ENCODE results near the gene ZNF804B.

GRCh38 chr7:89339748-89340147, 580.2 kb downstream of the ZNF804B start:
- TF ChIP-seq ARHGAP35 (IDR thresholded peaks at IDR 0.05; ENCODE audit: partially characterized antibody) (no peak), FOXA3 (CRISPR knock-in tag; conservative IDR thresholded peaks at IDR 0.05 in 1 of 2, IDR thresholded peaks at IDR 0.05 in 1 of 2) (no peak), ZNF740 (CRISPR knock-in tag; IDR thresholded peaks at IDR 0.05) (no peak), ZNF740 (tag; IDR thresholded peaks at IDR 0.05) (no peak), NRF1 (conservative IDR thresholded peaks at IDR 0.05 in 1 of 2, IDR thresholded peaks at IDR 0.05 in 1 of 2) (no peak), CBFB (CRISPR knock-in tag; IDR thresholded peaks at IDR 0.05) (no peak), ERF (CRISPR knock-in tag; IDR thresholded peaks at IDR 0.05) (no peak), SPI1 (IDR thresholded peaks at IDR 0.05; ENCODE audit: borderline replicate concordance, low read depth, low read length) (no peak), TCF7L2 (IDR thresholded peaks at IDR 0.05; ENCODE audit: low read depth, low read length) (no peak), GTF3C2 (IDR thresholded peaks at IDR 0.05; ENCODE audit: borderline replicate concordance, extremely low read depth, insufficient read length) (no peak), ZNF239 (CRISPR knock-in tag; IDR thresholded peaks at IDR 0.05) (no peak)
- TF ChIP-seq, protein P1, sequence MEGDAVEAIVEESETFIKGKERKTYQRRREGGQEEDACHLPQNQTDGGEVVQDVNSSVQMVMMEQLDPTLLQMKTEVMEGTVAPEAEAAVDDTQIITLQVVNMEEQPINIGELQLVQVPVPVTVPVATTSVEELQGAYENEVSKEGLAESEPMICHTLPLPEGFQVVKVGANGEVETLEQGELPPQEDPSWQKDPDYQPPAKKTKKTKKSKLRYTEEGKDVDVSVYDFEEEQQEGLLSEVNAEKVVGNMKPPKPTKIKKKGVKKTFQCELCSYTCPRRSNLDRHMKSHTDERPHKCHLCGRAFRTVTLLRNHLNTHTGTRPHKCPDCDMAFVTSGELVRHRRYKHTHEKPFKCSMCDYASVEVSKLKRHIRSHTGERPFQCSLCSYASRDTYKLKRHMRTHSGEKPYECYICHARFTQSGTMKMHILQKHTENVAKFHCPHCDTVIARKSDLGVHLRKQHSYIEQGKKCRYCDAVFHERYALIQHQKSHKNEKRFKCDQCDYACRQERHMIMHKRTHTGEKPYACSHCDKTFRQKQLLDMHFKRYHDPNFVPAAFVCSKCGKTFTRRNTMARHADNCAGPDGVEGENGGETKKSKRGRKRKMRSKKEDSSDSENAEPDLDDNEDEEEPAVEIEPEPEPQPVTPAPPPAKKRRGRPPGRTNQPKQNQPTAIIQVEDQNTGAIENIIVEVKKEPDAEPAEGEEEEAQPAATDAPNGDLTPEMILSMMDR (IDR thresholded peaks at IDR 0.05 in 2 of 3, conservative IDR thresholded peaks at IDR 0.05 in 1 of 3; ENCODE audit: insufficient read depth in 2 of 3, low read depth in 1 of 3, low read length in 3 of 3): no peak

All from K562 (cell line).